AG04450 (cell line): ENCODE data around the gene LAMC2. TPM values are rescaled to one million over a fixed set of nuclear protein-coding genes. Genes with fewer than 3 reads are reported as not detected.

Source experiments
- CTCF ChIA-PET: fragments of 300-600, 350-600 bp; formaldehyde crosslinking; extraction: SDS; loops from one replicate; lab custom pipeline; 2022; ENCODE audit warnings: antibody characterized with exemption, inconsistent platforms; lab: Charles Lee
- POLR2A ChIA-PET: fragments of 350-600 bp; formaldehyde crosslinking; extraction: SDS; loops from one replicate; lab custom pipeline; 2021; ENCODE audit warnings: antibody characterized with exemption, inconsistent platforms; lab: Yijun Ruan, JAX
- DNase-seq: peaks from one replicate; pipeline ENCODE4 v3.0.0-alpha.2; 2011; ENCODE audit warnings: low read depth, low spot score
- H3K27ac ChIP-seq: one replicate; pipeline ENCODE4 v1.5.1; 2012; ENCODE audit warnings: low read depth, low read length, control low read depth
- H3K27me3 ChIP-seq: one replicate; pipeline ENCODE4 v1.6.0; 2012; ENCODE audit warnings: low read length; ENCODE audit not compliant: control insufficient read depth, insufficient read depth
- H3K4me3 ChIP-seq: 2 replicates; pipeline ENCODE4 v1.5.1; 2011; ENCODE audit warnings: mild to moderate bottlenecking, low read depth, low read length, control low read depth
- H3K9me3 ChIP-seq: 2 replicates; pipeline ENCODE4 v1.5.1; 2012; ENCODE audit warnings: low read length; ENCODE audit not compliant: control insufficient read depth, insufficient read depth
- polyA plus RNA-seq: library from polyadenylated mRNA; depleted of rRNA; stranded (reverse); fragments of >200 nt; gene quantifications from 2 replicates; pipeline ENCODE4 v1.2.3, GENCODE V29; 2011
- TF ChIP-seq, protein P1 (sequence below): IDR thresholded peaks from 2 replicates; pipeline ENCODE4 v1.5.1; 2011; ENCODE audit warnings: low read depth, low read length, control low read depth, inconsistent platforms

The LAMC2 gene
- polyA plus RNA-seq, 1 experiment, result 1.6 TPM

DNA sequence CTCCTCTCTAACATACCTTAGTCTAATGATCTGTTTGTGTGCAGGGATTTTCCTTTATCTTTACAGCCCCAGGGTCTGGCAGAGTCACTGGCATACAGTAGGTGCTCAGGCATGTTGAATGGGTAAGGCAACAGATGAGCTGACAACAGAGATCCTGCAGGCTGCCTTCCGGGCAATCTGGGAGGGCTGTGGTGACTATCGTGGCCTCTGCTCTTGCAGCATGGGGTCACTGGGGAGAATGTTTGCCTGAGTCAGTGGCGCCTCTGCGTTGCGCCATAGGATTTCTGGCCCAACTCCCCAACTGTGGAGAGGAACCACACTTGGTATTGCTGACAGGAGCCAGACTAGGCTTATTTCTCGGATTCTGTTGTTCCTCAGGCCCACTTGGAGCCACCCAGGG, 93.8 kb downstream of the LAMC2 start:
- Histone ChIP-seq H3K27me3 (no peaks in the 10 kb centered on the region), H3K9me3 (no peaks in the 10 kb centered on the region), H3K27ac (peak overlapping the region; percentile 88), H3K4me3 (no peak overlapping the region)
- ChIA-PET CTCF (interaction anchor here (1.2 to 3.2 kb wide), 3 partner anchors 45 to 318 kb away, joined by 3 to 27 read pairs (median 4); no protein-coding TSS in a partner anchor), POLR2A (interaction anchor here (0.7 to 1.6 kb wide), 3 partner anchors 12 to 1473 kb away, joined by 4 to 5 read pairs (median 4); no protein-coding TSS in a partner anchor)
- no peak for DNase-seq
- TF ChIP-seq, protein P1, sequence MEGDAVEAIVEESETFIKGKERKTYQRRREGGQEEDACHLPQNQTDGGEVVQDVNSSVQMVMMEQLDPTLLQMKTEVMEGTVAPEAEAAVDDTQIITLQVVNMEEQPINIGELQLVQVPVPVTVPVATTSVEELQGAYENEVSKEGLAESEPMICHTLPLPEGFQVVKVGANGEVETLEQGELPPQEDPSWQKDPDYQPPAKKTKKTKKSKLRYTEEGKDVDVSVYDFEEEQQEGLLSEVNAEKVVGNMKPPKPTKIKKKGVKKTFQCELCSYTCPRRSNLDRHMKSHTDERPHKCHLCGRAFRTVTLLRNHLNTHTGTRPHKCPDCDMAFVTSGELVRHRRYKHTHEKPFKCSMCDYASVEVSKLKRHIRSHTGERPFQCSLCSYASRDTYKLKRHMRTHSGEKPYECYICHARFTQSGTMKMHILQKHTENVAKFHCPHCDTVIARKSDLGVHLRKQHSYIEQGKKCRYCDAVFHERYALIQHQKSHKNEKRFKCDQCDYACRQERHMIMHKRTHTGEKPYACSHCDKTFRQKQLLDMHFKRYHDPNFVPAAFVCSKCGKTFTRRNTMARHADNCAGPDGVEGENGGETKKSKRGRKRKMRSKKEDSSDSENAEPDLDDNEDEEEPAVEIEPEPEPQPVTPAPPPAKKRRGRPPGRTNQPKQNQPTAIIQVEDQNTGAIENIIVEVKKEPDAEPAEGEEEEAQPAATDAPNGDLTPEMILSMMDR, result no peak

DNA sequence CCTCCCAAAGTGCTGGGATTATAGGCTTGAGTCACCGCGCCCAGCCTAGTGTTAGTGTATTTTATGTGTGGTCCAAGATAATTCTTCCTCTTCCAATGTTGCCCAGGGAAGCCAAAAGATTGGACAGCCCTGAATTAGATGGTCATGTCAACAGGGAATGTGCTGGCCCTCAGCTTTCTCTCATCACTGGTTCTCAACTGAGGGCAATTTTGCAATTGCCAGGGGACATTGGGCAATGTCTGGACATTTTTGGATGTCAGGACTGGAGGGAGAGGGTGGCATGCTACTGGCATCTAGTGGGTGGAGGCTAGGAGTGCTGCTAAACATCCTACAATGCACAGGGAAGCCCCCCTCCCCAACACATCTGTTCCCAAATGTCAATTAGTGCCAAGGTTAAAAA, 95.0 kb downstream of the LAMC2 start:
- Histone ChIP-seq H3K27ac (no peak overlapping the region), H3K4me3 (no peak overlapping the region), H3K9me3 (no peaks in the 10 kb centered on the region), H3K27me3 (no peaks in the 10 kb centered on the region)
- ChIA-PET CTCF (interaction anchor here (0.6 to 3.2 kb wide), 16 partner anchors 8 to 329 kb away, joined by 3 to 27 read pairs (median 4); no protein-coding TSS in a partner anchor), POLR2A (interaction anchor here (0.6 to 1.6 kb wide), 5 partner anchors 46 to 320 kb away, joined by 3 to 12 read pairs (median 3); partner anchors contain the start of gene SMG7)
- TF ChIP-seq, protein P1, result no peak
- DNase-seq, result no peak

DNA sequence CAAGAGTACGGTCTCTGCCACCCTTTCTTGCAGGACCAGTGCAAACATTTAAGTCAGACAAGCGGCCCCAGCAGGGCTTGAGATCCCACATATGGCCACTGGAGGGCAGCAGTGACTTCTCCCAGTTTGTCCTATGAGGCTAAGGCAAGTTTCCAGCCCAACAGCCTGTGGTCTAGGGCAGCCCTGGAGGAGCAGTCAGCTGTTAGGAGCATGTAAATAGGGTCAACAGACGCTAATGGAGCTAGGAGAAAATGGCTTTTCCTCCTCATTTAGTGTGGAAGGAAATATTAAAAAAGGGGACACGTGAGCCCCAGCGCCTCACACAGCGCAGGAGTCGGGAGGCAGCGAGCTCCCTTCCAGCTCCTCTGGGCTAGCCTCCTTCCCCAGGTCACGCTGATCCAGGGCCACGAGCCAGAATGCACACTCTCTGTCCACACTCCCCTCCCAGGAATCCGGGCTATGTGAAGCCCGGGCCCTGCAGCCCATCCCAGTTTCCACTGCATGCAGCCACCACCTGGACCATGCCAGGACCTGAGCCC, 95.6 kb downstream of the LAMC2 start:
- TF ChIP-seq, protein P1, result peak; percentile 91
- H3K27me3 ChIP-seq, result no peaks in the 10 kb centered on the region
- H3K27ac ChIP-seq, result peak overlapping the region; percentile 2
- DNase-seq, result peak; percentile 90
- H3K9me3 ChIP-seq, result no peaks in the 10 kb centered on the region
- CTCF ChIA-PET, result interaction anchor here (0.5 to 3.2 kb wide), 29 partner anchors 9 to 404 kb away, joined by 3 to 27 read pairs (median 4); no protein-coding TSS in a partner anchor
- H3K4me3 ChIP-seq, result no peak overlapping the region
- POLR2A ChIA-PET, result interaction anchor here (0.6 to 1.1 kb wide), 3 partner anchors 47 to 191 kb away, joined by 3 to 12 read pairs (median 3); partner anchors contain the start of gene SMG7

DNA sequence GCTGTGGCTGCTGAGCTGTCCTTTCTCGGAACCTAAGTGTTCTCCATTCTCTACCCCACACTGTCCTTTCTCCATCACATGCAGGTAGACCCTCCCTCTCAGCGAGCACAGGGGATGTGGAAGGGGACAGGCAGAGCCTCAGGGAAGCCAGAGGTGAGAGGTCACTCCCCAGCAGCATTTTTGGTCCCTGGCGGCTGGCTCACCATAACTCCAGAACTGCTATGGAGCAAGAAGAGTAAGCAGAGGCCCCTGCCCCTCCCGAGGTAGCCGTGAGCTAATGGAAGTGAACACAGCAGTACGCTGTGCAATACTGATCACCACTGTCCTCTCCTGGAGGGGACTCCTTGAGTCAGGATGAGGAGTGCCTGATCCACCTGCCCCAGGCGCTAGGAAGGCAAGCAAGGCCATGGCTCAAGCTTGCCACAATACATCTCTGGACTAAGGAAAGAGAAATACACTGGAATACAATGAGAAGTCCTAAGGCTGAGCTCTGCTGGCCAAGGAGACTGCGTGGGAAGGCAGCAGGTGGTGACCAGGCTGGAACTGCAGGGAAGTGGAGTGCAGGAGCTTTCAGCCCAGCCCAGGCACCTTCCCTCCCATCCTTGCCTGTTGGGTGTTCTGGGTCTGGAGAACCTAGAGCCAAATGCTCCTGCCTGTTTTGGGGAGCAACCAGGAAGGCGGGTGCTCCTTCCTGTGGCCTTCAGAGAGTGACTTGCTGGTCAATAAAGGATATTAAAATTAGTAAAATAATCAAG, 96.2 kb downstream of the LAMC2 start:
- Histone ChIP-seq H3K27ac (peak overlapping the region; percentile 2), H3K4me3 (no peak overlapping the region), H3K27me3 (no peaks in the 10 kb centered on the region), H3K9me3 (no peaks in the 10 kb centered on the region)
- TF ChIP-seq, protein P1, result no peak
- ChIA-PET CTCF (interaction anchor here (0.5 to 3.2 kb wide), 30 partner anchors 8 to 404 kb away, joined by 3 to 27 read pairs (median 4); no protein-coding TSS in a partner anchor), POLR2A (interaction anchor here (0.9 kb wide), 1 partner anchor 47 kb away, joined by 3 read pairs; no protein-coding TSS in a partner anchor)
- no peak for DNase-seq
